Mesothelial cell of epicardium (in vitro differentiated cells): ENCODE results near the gene FILIP1L. TPM values are rescaled to one million over a fixed set of nuclear protein-coding genes. Genes with fewer than 3 reads are reported as not detected.
A peak's percentile ranks its signal among the peaks of the same experiment; 100 is the strongest.

ENCODE experiments used
- DNase-seq, 2 experiments: peaks; one replicate each; pipeline ENCODE4 v3.0.0; 2021; ENCODE audit warnings: low spot score in 2 of 2; ENCODE audit not compliant: unreplicated experiment in 2 of 2
- H3K27ac Mint-ChIP-seq: 2 replicates; pipeline ENCODE4 v1.8.0; 2021; ENCODE audit warnings: mixed read lengths
- H3K27me3 Mint-ChIP-seq: 2 replicates; pipeline ENCODE4 v1.8.0; 2021; ENCODE audit warnings: low read depth, mixed read lengths
- H3K36me3 Mint-ChIP-seq: 2 replicates; pipeline ENCODE4 v1.8.0; 2021; ENCODE audit warnings: mixed read lengths
- H3K4me1 Mint-ChIP-seq: 2 replicates; pipeline ENCODE4 v1.8.0; 2021; ENCODE audit warnings: mixed read lengths
- H3K4me3 Mint-ChIP-seq: 2 replicates; pipeline ENCODE4 v1.8.0; 2021; ENCODE audit warnings: mild to moderate bottlenecking, moderate library complexity, mixed read lengths
- H3K9me3 Mint-ChIP-seq: 2 replicates; pipeline ENCODE4 v1.8.0; 2021; ENCODE audit warnings: mixed read lengths
- CTCF ChIP-seq: fragments of 200-600 bp; sonication (generic); IDR thresholded peaks from one replicate; pipeline ENCODE4 v1.5.0; 2021; ENCODE audit warnings: antibody characterized with exemption; ENCODE audit not compliant: unreplicated experiment
- total RNA-seq: library from RNA; stranded (reverse); gene quantifications from 3 replicates; pipeline ENCODE4 v1.2.1, GENCODE V29; 2021

The FILIP1L gene
- total RNA-seq, 1 donor from 2014 or later = 15.7 TPM

GRCh38 chr3:99833617-99834205 is 280.6 kb downstream of the FILIP1L start:
- Mint-ChIP-seq H3K36me3 (no peaks in the 10 kb centered on the region), H3K4me1 (no peaks in the 10 kb centered on the region), H3K27me3 (peaks cover under 1% of the 10 kb centered on the region), H3K27ac (peak overlapping the region; percentile 41), H3K9me3 (no peaks in the 10 kb centered on the region), H3K4me3 (no peak overlapping the region)
- no peak for TF ChIP-seq CTCF
- no peak for DNase-seq

GRCh38 chr3:99829844-99830243 is 284.5 kb downstream of the FILIP1L start:
- H3K27ac Mint-ChIP-seq = no peak overlapping the region
- H3K9me3 Mint-ChIP-seq = no peaks in the 10 kb centered on the region
- H3K4me1 Mint-ChIP-seq = peaks cover 5% of the 10 kb centered on the region
- H3K4me3 Mint-ChIP-seq = no peak overlapping the region
- TF ChIP-seq CTCF = no peak
- no peak for DNase-seq
- no peaks in the 10 kb centered on the region for H3K36me3 Mint-ChIP-seq
- H3K27me3 Mint-ChIP-seq = peaks cover 1% of the 10 kb centered on the region

GRCh38 chr3:99825004-99825640 is 289.2 kb downstream of the FILIP1L start:
- Mint-ChIP-seq H3K36me3 (no peaks in the 10 kb centered on the region), H3K27me3 (peaks cover 1% of the 10 kb centered on the region), H3K4me1 (peaks cover 7% of the 10 kb centered on the region), H3K4me3 (no peak overlapping the region), H3K27ac (no peak overlapping the region), H3K9me3 (no peaks in the 10 kb centered on the region)
- no peak for TF ChIP-seq CTCF
- DNase-seq = no peak

- Mint-ChIP-seq H3K9me3 (no peaks in the 10 kb centered on the region), H3K4me1 (peaks cover 10% of the 10 kb centered on the region), H3K36me3 (no peaks in the 10 kb centered on the region), H3K27ac (no peak overlapping the region), H3K4me3 (no peak overlapping the region), H3K27me3 (peaks cover 1% of the 10 kb centered on the region)
- DNase-seq = no peak
- TF ChIP-seq CTCF = no peak
Measured at GRCh38 chr3:99823723-99824711, 290.3 kb downstream of the FILIP1L start.

GRCh38 chr3:99818818-99819217 is 295.5 kb downstream of the FILIP1L start:
- no peak for DNase-seq
- Mint-ChIP-seq H3K27ac (no peak overlapping the region), H3K4me1 (peaks cover 25% of the 10 kb centered on the region), H3K36me3 (no peaks in the 10 kb centered on the region), H3K4me3 (peak overlapping the region; percentile 93), H3K27me3 (no peaks in the 10 kb centered on the region), H3K9me3 (no peaks in the 10 kb centered on the region)
- TF ChIP-seq CTCF = no peak
